Activated naive CD4-positive, alpha-beta T cell treated with Interleukin-2 at 50 U/mL for 16 hours (primary cell): ENCODE results near the gene SEC14L1.
"Not testable (repeated sequence)": the region's sequence is repeated elsewhere in the genome, so short reads cannot be mapped to it uniquely, and the experiment has no call there.

Experiments
- DNase-seq: peaks from one replicate; pipeline ENCODE4 v3.0.0-alpha.2; 2020

Gene SEC14L1

DNA sequence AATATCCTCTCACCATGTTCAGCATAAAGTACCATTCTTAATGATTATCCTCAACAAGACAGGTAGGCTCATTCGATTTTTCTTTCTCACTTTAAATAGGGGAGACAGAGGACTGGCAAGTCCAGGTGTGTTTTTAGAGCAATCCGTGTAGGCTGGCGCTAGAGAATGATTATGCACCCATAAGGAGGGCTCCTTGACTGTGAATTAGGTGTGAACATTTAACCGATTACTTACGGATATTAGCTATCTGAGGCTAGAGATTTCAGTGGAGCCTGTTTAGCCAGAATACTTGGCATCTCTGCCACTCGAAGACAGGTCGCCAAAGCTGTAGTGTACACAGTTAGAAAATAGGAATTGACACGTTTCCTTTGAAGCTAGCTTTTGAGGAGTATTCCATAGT, 1.9 kb downstream of the SEC14L1 start:
- DNase-seq, result no peak

DNA sequence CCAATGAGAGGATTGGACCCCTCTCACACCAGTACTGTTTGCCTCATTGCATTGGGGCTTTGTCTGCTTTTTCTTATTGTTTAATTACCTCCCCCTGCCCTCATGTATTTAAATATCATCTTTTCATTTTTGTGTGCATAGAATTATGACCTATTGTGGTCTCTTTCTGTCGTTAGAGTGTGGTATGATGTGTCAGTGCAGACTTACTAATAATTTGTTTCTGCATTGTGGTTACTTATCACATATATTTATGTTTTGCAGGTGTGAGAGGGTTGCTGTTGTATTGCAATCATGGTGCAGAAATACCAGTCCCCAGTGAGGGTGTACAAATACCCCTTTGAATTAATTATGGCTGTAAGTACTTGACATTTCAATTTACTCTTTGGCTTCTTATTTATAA, 2.5 kb downstream of the SEC14L1 start:
- no peak for DNase-seq

DNA sequence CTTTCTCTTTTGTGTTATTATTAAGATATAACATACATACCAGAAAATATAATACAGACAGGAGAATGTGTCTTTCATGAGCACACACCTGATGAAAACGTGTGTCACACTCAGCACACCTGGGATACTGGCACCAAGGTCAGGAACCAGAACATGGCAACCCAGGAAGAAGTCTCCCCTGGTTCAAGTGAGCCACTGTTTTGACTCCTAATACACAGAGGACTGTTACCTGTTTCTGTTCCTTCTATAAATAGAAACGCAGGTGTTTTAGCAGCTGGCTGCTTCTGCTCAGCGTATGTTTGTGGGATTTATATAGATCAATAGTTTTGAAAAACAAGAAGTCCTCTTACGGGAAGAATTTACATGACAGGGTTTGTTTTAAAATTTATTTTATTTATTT, 3.5 kb downstream of the SEC14L1 start:
- DNase-seq, result no peak

DNA sequence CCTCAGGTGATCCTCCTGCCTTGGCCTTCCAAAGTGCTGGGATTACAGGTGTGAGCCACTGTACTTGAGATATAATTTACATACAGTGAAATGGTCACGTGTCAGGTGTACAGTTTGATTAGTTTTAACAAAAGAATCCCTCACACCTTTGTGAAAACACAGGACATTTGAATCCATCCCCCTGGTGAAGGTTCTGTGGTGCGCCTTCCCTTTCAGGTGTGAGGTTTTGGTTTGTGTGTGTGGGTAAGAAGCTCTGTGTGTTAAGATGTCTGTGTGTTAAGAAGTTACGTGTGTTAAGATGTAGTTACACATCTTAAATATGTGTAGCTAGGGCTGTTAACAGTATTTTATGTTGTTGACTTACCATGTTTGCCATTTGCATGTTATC, 4.4 kb downstream of the SEC14L1 start:
- no peak for DNase-seq

DNA sequence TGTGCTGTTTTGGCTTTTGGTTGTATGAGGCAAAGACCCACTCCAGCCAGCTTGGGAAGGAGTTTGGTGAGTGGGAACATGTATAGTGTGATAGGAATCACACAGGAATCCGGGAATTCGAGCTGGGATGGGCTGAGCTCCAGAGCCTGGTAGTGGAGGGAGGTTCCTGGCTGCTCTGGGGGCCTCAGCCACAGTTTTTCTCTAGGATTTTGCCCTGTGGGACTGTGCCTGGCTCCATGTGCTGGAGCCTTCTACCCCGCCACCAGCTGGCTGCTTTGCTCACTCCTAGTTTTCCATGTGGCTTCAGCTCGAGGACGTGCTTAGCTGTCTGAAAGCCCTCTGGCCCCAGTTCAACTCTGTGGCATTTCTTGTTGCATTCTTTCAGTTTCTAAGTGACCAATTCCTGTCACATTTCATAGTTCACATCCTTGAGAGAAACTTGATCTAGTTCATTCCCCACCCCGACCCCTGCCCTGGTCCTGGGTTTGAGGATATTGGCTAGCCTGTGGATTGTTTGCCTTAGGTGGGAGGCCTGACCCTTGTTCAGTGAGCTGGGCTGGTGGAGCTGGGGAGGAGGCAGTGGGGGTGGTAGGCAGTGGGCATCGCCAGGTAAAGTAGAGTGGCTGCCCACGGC, 5.0 kb downstream of the SEC14L1 start:
- DNase-seq, result no peak

DNA sequence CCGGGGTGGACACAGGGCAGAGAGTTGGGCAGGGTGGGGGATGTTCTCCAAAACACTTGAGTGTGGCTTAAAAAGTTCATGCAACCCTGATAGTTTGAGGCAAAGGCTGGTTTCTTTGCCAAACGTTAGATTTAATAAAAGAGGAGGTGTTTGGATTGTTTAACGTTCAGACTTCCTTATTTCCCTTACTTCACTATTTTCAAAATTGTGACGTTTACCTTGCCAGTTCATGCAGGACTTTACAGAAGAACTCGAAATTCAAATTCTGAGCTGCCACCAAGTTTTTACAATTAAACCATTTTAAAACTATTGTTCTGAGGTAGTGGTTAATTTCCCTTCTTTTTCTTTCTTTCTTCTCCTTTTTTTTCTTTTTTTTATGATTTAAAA, 5.5 kb downstream of the SEC14L1 start:
- no peak for DNase-seq

DNA sequence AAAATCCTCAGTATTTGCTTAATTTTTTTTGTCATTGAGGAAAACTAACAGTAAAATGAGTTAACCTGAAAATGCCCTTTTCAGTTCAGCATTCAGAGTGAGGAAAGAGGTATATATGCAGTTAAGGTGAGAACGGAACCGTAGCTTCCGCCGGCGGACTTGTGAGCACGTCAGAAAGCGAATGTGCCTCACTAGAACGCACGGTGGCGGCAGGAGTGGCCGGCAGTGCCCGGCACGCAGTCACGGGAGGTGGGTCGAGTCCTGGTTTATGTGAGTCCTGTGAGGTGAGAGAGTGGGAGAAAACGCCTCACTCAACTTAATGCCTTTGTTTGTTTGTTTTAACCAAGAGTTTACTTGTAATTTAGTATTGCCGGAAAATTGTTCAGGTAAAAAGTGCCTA, 6.1 kb downstream of the SEC14L1 start:
- no peak for DNase-seq

DNA sequence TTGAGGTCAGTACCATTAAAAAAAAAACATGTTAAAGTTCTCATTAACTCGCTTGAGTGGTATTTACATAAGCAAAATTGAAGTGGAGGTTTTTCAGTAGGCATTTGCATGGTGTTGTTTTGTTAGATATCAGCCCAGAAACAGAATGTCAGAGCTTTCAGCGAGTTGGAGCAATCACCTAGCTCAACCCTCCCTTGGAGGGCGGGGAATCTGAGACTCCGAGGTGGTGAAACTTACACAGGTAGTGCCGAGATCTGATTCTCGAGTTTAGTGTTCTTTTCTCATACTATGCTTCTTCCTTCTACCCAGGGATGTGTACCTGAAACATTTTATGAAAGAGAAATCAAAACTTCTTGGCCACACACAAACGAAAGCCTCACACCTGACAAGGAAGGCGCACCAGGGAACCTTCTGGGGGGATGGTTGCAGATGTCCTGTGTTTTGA, 6.6 kb downstream of the SEC14L1 start:
- no peak for DNase-seq

DNA sequence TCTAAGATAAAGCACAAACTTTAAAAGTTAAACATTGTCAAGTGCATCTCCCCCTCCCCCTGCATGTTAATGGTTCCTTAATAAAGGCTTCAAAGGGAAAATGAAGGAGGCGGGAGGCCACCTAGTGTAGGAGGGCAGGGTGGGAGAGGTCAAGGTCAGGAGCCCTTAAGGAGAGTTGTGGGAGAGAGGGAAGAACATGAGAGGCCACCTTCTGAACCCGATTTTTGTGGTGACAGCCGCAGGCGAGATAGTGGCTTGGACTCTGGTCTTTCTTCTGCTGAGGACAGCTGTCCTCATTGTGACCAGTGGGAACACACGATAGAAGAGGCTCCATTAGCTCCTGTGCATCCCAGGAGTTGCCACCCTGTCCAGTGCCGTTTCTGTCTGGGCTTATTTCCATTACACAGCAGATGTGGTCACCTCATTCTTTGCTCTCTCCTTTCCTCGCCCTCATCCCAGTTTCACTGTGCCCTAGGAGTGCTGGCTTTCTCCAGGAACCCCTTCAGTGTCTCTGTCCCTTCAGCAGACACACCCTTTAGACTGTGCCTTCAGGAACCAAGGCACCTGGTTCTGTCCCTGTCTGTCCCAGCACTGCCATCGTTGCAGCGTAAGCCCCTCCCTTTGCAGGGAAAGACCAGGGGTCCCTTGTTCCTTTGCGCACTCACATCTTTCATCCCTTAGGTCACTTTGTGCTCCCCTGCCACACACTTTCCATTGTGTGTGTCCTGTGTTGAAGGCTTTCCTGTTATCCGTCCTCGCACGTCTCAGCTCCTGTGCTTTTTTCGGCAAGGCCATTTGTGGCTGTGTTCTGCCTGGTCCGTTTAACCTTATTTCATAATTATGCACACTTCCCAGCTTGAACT, 7.5 kb downstream of the SEC14L1 start:
- DNase-seq, result no peak

DNA sequence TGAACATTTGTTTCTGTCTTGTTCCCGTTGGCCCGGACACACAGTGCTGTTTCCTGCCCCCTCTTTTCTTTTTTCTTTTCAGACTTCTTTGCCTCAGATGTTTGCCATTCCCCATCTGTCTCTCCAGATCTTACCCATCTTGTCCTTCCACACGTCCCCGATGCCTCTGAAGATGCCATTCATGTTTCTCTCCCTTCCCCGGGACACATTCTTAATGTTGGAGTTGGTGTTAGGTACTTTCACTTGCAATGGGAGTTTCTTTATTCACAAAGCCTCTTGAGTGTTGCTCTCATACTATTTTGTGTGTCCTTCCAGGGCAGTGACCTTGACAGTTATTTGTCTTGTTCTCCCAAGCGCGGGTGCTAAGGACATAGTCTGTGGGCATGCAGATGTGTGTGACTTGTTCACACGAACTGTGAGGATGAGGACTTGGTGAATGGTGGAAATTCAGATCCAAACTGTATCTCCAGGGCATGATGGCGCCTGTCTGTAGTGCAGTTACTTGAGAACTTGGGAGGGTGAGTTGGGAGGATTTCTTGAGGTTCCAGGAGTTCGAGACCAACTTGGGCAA, 8.3 kb downstream of the SEC14L1 start:
- no peak for DNase-seq

DNA sequence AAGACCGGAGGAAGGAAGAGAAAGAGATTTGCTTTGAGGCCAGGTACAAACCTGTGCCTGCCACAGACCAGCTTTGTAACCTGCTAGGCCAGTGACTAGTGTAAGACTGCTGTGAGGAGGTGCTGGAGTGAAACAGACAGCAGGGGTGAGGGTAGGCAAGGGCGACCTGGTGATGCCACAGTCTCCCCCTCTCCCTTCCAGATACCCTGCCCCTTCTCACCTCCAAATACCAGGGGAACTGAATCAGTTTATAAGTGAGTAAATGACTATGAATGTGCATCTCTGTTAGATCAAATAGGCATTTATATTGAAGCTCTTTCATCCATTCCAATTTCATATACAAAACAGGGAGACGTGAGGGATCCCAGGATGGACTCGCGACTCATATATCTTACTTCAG, 9.4 kb downstream of the SEC14L1 start:
- no peak for DNase-seq

DNA sequence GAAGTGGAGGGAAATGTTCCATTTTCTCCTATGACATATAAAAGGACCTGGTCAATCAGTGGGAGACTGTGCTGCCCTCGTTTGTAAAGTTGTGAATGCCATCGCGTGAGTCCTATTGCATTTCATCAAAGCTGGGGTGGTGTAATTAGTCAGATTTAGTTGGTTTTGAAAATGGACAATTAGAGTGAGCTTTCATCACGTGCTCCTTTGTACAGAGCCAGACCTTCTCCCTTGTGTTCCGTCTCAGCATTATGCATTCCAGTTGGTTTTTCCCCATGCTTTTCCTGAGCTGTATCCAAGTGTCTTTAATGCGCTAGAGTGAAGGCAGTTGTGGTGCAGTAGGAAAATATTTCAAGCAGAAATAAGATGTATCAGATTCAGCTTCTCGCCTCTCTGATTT, 10.4 kb downstream of the SEC14L1 start:
- DNase-seq, result no peak

DNA sequence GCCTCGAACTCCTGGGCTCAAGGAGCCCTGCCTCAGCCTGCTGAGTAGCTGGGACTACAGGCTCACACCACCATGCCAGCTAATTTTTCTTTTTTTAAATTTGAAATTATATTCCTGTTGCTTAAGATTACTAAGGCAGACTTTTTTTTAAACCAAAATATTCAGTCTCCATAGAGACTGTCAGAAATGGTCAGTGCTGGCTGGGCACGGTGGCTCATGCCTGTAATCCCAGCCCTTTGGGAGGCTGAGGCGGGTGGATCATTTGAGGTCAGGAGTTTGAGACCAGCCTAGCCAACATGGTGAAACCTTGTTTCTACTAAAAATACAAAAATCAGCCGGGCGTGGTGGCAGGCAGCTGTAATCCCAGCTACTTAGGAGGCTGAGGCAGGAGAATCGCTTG, 11.3 kb downstream of the SEC14L1 start:
- not testable (repeated sequence) for DNase-seq

DNA sequence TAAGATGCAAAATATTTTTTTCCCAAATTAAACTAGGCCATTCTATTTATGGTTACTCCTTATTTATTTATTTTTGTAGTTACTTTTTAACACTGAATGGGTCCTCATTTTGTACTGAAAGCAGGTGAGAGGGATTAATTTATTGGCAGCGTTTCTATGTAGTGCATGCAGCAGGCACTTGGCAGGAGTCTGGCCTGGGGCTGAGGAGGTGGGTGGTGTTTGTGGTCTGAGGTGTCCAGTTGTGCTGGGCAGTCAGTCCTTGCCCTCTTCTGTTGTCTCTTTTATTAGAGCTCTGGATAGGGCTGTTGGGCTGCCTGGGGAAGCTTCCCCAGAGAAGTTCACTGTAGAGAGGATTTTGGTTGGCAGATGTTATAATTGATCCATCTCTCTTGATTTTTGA, 12.7 kb downstream of the SEC14L1 start:
- DNase-seq, result no peak

DNA sequence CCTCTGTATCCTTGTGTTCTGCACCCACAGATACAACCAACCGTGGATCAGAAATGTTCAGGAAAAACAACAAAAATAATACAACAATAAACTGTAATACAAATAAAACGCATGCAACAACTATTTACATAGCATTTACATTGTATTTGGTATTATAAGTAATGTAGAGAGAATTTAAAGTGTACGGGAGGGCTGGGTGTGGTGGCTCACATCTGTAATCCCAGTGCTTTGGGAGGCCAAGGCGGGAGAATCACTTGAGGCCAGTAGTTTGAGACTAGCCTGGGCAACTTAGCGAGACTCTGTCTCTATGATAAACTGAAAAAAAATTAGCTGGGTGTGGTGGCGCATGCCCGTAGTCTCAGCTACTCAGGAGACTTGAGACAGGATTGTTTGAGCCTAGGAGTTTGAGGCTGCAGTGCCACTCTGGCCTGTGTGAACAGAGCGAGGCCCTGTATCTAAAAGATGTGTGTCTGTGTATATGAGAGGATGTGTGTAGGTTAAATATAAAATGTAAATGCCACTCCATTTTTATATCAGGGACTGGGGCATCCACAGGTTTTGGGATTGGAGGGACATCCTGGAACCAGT, 13.3 kb downstream of the SEC14L1 start:
- no peak for DNase-seq

DNA sequence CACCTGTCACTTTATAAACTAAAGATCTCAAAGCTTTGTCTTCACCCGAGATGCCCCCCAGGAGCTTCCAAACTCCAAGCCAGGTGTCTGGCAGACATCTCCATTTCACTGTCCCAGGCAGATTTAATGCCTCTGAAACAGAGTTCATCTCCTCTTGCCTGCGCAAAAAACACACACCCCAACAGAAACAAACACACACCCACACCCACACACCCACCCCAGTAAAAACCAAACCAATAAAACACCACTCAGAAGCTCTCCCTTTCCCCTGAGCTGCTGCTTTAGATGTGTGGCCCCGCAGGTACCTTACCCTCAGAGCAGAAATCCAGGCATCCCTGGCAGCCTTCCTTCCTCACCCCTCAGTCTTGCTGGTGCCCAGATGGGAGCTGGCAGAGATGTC, 14.4 kb downstream of the SEC14L1 start:
- no peak for DNase-seq

DNA sequence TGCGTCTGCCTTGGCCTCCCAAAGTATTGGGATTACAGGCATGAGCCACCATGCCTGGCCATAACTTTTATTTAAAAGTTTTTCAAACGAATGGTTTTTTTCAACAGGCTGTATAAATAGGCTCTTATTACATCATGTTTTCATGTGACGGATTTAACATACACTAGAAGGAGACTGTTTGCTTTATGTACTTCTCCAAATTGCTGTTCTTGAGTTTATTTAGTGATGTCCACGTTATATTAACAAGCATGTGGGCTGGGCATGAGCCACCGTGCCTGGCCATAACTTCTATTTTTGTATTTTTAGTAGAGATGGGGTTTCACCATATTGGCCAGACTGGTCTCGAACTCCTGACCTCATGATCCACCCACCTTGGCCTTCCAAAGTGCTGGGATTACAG, 17.0 kb downstream of the SEC14L1 start:
- DNase-seq, result not testable (repeated sequence)

DNA sequence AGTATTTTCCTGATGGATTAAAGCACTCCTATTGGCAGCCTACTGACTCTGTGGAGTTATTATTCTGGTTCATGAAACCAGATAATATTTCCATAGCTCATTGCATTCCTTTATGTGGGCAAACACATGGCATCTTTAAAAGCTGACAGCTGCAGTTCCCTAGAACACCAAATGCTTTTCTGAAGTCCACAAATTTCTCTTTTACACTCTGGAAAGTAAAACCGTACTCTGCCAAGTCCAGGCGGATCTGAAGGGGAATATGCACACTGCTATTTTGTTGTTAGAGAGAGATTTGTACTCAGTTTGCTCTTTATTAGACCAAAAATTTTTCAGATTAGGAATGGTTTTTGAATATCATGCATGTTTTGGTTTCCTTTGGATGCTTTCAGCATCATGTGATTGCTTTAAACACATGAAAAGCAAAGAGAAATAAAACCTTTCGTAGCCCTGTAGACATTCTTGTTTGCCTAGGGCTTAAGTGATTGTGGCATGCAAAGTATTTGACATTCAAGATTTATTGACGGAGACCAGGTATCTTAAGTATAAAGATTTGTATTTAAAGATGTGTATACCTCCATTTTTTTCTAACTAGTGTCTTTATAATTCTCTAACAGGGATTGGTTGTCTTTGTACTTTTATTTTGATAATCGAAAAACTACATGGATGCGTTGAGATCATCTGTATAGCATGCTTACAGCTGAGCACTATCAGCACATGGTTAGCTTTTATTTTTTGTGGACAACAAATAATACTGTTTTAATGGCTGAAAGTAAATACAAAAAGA, 19.5 kb downstream of the SEC14L1 start:
- no peak for DNase-seq

DNA sequence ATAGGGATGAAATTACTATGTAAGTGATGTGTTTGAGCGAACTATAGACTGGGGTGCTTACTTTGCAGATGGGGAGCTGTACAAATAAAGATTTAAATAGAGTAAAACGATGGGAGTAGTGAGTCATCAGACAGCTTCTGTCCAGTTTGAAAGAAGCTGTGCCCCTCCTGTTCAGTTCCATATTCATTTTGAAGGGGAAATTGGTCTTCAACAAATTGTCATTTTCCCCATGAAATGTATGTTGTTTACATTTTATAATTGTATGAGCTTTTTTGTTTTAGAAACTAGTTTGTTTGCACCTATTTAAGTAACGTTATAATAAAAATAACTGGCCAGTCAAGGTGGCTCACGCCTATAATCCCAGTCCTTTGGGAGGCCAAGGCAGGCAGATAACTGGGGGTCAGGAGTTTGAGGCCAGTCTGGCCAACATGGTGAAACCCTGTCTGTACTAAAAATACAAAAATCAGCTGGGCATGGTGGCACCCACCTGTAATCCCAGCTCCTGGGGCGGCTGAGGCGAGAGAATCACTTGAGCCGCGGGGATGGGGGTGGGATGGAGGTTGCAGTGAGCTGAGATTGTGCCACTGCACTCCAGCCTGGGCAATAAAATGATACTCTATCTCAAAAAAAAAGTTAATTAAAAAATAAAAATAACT, 20.2 kb downstream of the SEC14L1 start:
- no peak for DNase-seq

DNA sequence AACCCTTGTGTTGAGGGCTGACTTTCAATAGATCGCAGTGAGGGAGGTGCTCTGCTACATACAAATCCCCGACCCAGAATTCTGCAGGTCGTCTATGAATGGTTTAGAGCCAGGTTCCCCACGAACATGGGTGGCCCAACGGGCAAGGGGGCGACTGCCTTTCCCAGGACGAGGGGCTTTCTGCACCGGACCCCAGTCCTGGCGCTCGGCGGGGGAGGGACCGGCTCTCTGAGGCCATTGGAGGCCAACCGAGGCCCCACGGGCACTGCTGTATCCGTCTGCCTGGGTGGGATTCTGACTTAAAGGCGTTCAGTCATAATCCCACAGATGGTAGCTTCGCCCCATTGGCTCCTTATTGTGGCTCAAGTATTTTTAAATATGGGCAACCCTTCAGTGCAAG, 21.2 kb downstream of the SEC14L1 start:
- no peak for DNase-seq

DNA sequence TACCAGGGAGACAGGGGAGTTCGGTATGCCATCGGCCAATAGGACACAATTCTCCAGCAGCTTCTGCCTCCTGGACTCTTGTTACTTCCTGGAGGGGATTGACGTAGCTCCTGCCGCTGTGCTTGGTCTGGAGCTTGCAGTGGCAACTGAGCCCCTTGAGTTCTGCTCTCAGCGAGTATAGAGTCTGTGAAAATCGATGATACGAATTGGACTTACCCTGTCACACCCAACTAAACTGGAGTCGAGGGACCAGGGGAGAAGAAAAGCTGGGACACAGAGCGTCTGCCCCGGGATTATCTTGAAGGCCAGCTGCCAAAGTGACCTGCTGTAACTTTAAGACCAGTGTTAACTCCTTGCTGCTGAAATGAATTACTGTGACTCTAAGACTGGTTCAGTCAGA, 22.2 kb downstream of the SEC14L1 start:
- no peak for DNase-seq

DNA sequence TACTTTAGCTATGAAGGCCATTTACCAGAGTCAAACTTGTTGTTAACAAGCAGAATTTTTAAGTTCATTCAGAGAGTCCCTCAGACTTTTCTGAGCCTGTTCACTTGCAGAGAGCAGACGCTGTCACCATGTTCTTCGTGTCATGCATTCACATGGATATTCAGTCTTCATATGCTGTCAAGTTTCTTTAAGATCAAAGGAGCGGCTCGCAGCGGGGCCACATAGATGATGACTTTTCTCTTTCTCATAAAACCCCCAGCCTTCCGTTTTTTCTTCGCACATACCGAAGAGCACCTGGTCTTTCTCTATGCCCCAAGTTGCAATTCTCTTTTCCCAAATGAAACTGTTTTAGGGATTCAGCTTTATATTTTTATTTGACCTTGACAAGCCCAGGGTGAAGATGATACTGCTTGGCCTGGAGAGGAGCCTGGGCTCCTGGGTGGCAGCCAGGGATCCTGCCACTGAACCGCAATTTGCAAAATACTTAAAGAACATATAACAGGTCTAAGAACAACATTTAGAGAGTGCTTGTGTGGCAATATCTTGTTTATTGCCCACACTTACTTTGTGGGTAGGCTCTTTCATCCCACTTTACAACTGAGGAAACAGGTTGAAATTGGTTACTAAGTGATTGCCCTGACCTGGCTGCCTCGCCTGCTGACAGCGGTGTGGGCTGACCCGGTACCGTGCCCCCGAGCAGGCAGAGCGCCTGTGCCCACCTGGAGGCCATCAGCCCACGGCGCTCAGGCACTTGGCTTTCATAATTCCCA, 22.9 kb downstream of the SEC14L1 start:
- no peak for DNase-seq
